NCI-H1417 (cell line): ENCODE data around the gene VEZF1.
"Not testable (repeated sequence)": the region's sequence is repeated elsewhere in the genome, so short reads cannot be mapped to it uniquely, and the experiment has no call there.

Experiments used
- DNase-seq, 3 experiments: peaks; one replicate each; lab custom pipeline; 2025; lab: John Stamatoyannopoulos, UW

Gene VEZF1

GRCh38 chr17:57974053-57974824 lies 13.8 kb downstream of the VEZF1 start:
- not testable (repeated sequence) for DNase-seq

GRCh38 chr17:57972151-57972550 lies 15.9 kb downstream of the VEZF1 start:
- no peak for DNase-seq

- no peak for DNase-seq
These were observed 16.5 kb downstream of the VEZF1 start for GRCh38 chr17:57971572-57971971.

GRCh38 chr17:57970710-57971109 lies 17.3 kb downstream of the VEZF1 start:
- no peak for DNase-seq

- no peak for DNase-seq
These were observed 19.6 kb downstream of the VEZF1 start for GRCh38 chr17:57968456-57968855.

- no peak for DNase-seq
These were observed 21.2 kb downstream of the VEZF1 start for GRCh38 chr17:57966875-57967274.

GRCh38 chr17:57966246-57966645 lies 21.8 kb downstream of the VEZF1 start:
- DNase-seq: no peak

- DNase-seq: no peak
These were observed 22.4 kb downstream of the VEZF1 start for GRCh38 chr17:57965521-57966160.

- DNase-seq: no peak
These were observed 24.9 kb downstream of the VEZF1 start for GRCh38 chr17:57963149-57963511.

- DNase-seq: no peak
These were observed 25.5 kb downstream of the VEZF1 start for GRCh38 chr17:57962279-57963148.

GRCh38 chr17:57959929-57960328 lies 28.1 kb downstream of the VEZF1 start:
- DNase-seq: no peak

- not testable (repeated sequence) for DNase-seq
These were observed 29.7 kb downstream of the VEZF1 start for GRCh38 chr17:57958391-57958790.

GRCh38 chr17:57957886-57958285 lies 30.2 kb downstream of the VEZF1 start:
- DNase-seq: no peak

GRCh38 chr17:57957120-57957850 lies 30.8 kb downstream of the VEZF1 start:
- DNase-seq: no peak

GRCh38 chr17:57956291-57957119 lies 31.5 kb downstream of the VEZF1 start:
- DNase-seq: peak in 2 of 3 experiments; percentile 41 to 72

GRCh38 chr17:57955183-57955931 lies 32.7 kb downstream of the VEZF1 start, which contains the start of gene CUEDC1:
Gene CUEDC1 (minus strand): TSS chr17:57955412. CDS start chr17:57885564, 69,848 bp downstream.
- peak; percentile 55 to 80 (median 69) for DNase-seq

- DNase-seq: peak; percentile 57 to 85 (median 71)
These were observed 33.5 kb downstream of the VEZF1 start for GRCh38 chr17:57954397-57955182.

GRCh38 chr17:57953705-57954396 lies 34.2 kb downstream of the VEZF1 start:
- DNase-seq: no peak

- DNase-seq: no peak
These were observed 34.8 kb downstream of the VEZF1 start for GRCh38 chr17:57953219-57953618.
